ENCODE measurements around the gene RTKN2.

GRCh38 chr10:62224606-62225005, 44.0 kb downstream of the RTKN2 start:
- TF ChIP-seq CTCF (IDR thresholded peaks at IDR 0.05; ENCODE audit: insufficient read depth, low read length), result no peak
- no peak for TF ChIP-seq POLR2AphosphoS5 (IDR thresholded peaks at IDR 0.05; ENCODE audit: low read depth)
- no peak for TF ChIP-seq SPI1 (IDR thresholded peaks at IDR 0.05; ENCODE audit: borderline replicate concordance, low read depth)
- TF ChIP-seq GABPA (IDR thresholded peaks at IDR 0.05; ENCODE audit: low read depth), result no peak
- no peak for TF ChIP-seq REST (IDR thresholded peaks at IDR 0.05; ENCODE audit: insufficient replicate concordance, low read depth)

Measured in HL-60 (cell line).